WTC11 (cell line): ENCODE measurements around the gene CACNA1H. TPM values are rescaled to one million over a fixed set of nuclear protein-coding genes. Genes with fewer than 3 reads are reported as not detected.

Source experiments
- ATAC-seq: fragments of 200-7000 bp; cut with Tn5 transposase; 2 replicates; pipeline ENCODE4 v1.10.0; 2021; ENCODE audit warnings: mild to moderate bottlenecking, moderate library complexity
- CTCF ChIA-PET: fragments of 300-600 bp; sonication (Branson Sonifier 250); formaldehyde crosslinking; loops from one replicate; lab custom pipeline; 2021; ENCODE audit warnings: antibody characterized with exemption; lab: Charles Lee
- POLR2A ChIA-PET: fragments of 350-600 bp; sonication (Branson Sonifier 250); formaldehyde crosslinking; loops from one replicate; lab custom pipeline; 2021; ENCODE audit warnings: antibody characterized with exemption; lab: Charles Lee
- DNase-seq: peaks from one replicate; pipeline ENCODE4 v3.0.0; 2021; ENCODE audit warnings: low spot score
- H3K27ac Mint-ChIP-seq: 2 replicates; pipeline ENCODE4 v1.8.0; 2021; ENCODE audit warnings: mixed read lengths
- H3K27me3 Mint-ChIP-seq: 2 replicates; pipeline ENCODE4 v1.8.0; 2021; ENCODE audit warnings: low read depth, mild to moderate bottlenecking, moderate library complexity, mixed read lengths
- H3K36me3 Mint-ChIP-seq: 2 replicates; pipeline ENCODE4 v1.8.0; 2021; ENCODE audit warnings: mixed read lengths
- H3K4me1 Mint-ChIP-seq: 2 replicates; pipeline ENCODE4 v1.8.0; 2022; ENCODE audit warnings: mixed read lengths
- H3K4me3 Mint-ChIP-seq: 2 replicates; pipeline ENCODE4 v1.8.0; 2021; ENCODE audit warnings: mild to moderate bottlenecking, moderate library complexity, mixed read lengths
- H3K9me3 Mint-ChIP-seq: 2 replicates; pipeline ENCODE4 v1.8.0; 2021; ENCODE audit warnings: mixed read lengths
- ATF1 ChIP-seq: sonication (generic); formaldehyde crosslinking; IDR thresholded peaks from 2 replicates; pipeline ENCODE4 v1.8.1; 2023; ENCODE audit warnings: mild to moderate bottlenecking, moderate library complexity, missing genetic modification reagents
- FOXK1 ChIP-seq: sonication (generic); formaldehyde crosslinking; IDR thresholded peaks from 2 replicates; pipeline ENCODE4 v1.8.0; 2022; ENCODE audit warnings: mild to moderate bottlenecking, moderate library complexity, missing genetic modification reagents
- HMGA2 ChIP-seq: fragments of 250-450 bp; sonication (Bioruptor Pico); IDR thresholded peaks from 2 replicates; pipeline ENCODE4 v1.4.0; 2021; ENCODE audit warnings: mild to moderate bottlenecking, moderate library complexity
- IRF2 ChIP-seq: sonication (generic); formaldehyde crosslinking; IDR thresholded peaks from 2 replicates; pipeline ENCODE4 v1.8.0; 2022; ENCODE audit warnings: low read depth, missing genetic modification reagents, borderline replicate concordance
- JAZF1 ChIP-seq: fragments of 250-450 bp; sonication (Bioruptor Pico); IDR thresholded peaks from 2 replicates; pipeline ENCODE4 v1.9.0; 2021; ENCODE audit warnings: moderate library complexity, mild to moderate bottlenecking, inconsistent platforms
- KAT7 ChIP-seq: sonication (generic); formaldehyde crosslinking; IDR thresholded peaks from 2 replicates; pipeline ENCODE4 v1.8.1; 2023; ENCODE audit warnings: missing genetic modification reagents, mild to moderate bottlenecking, borderline replicate concordance
- MXD4 ChIP-seq: fragments of 250-450 bp; sonication (Bioruptor Pico); IDR thresholded peaks from 2 replicates; pipeline ENCODE4 v1.8.0; 2021; ENCODE audit warnings: mild to moderate bottlenecking, moderate library complexity, borderline replicate concordance
- NR3C1 ChIP-seq: sonication (generic); formaldehyde crosslinking; conservative IDR thresholded peaks from 2 replicates; pipeline ENCODE4 v1.8.1; 2023; ENCODE audit warnings: low read depth, mild to moderate bottlenecking, missing genetic modification reagents
- OVOL2 ChIP-seq: fragments of 250-450 bp; sonication (Bioruptor Pico); IDR thresholded peaks from 2 replicates; pipeline ENCODE4 v1.9.0; 2021; ENCODE audit warnings: mild to moderate bottlenecking, borderline replicate concordance
- SMAD4 ChIP-seq: sonication (generic); formaldehyde crosslinking; IDR thresholded peaks from 2 replicates; pipeline ENCODE4 v1.8.0; 2022; ENCODE audit warnings: mild to moderate bottlenecking, missing genetic modification reagents
- SOX15 ChIP-seq: fragments of 250-450 bp; sonication (Bioruptor Pico); IDR thresholded peaks from 2 replicates; pipeline ENCODE4 v1.9.0; 2021; ENCODE audit warnings: mild to moderate bottlenecking
- ZNF138 ChIP-seq: sonication (generic); formaldehyde crosslinking; conservative IDR thresholded peaks from 2 replicates; pipeline ENCODE4 v1.8.1; 2022; ENCODE audit warnings: mild to moderate bottlenecking, moderate library complexity, missing genetic modification reagents
- ZNF396 ChIP-seq: fragments of 250-450 bp; sonication (Bioruptor Pico); IDR thresholded peaks from 2 replicates; pipeline ENCODE4 v1.8.0; 2021; ENCODE audit warnings: mild to moderate bottlenecking, moderate library complexity, borderline replicate concordance
- total RNA-seq: library from RNA; stranded (reverse); gene quantifications from 3 replicates; pipeline ENCODE4 v1.2.3, GENCODE V29; 2021
- TF ChIP-seq, protein P1 (sequence below): sonication (generic); formaldehyde crosslinking; IDR thresholded peaks from 2 replicates; pipeline ENCODE4 v1.8.1; 2022; ENCODE audit warnings: mild to moderate bottlenecking, missing genetic modification reagents, moderate library complexity, borderline replicate concordance
- TF ChIP-seq, protein P2 (sequence below): sonication (generic); formaldehyde crosslinking; IDR thresholded peaks from 2 replicates; pipeline ENCODE4 v1.8.1; 2023; ENCODE audit warnings: mild to moderate bottlenecking, missing genetic modification reagents, borderline replicate concordance
- TF ChIP-seq, protein P3 (sequence below): fragments of 250-450 bp; sonication (Bioruptor Pico); IDR thresholded peaks from 2 replicates; pipeline ENCODE4 v1.8.0; 2021; ENCODE audit warnings: mild to moderate bottlenecking
- TF ChIP-seq, protein P4 (sequence below): sonication (generic); formaldehyde crosslinking; IDR thresholded peaks from 2 replicates; pipeline ENCODE4 v1.8.0; 2023; ENCODE audit warnings: missing genetic modification reagents, mild to moderate bottlenecking, borderline replicate concordance
- TF ChIP-seq, protein P5 (sequence below): sonication (generic); formaldehyde crosslinking; IDR thresholded peaks from 2 replicates; pipeline ENCODE4 v1.8.0; 2022; ENCODE audit warnings: mild to moderate bottlenecking, missing genetic modification reagents
- TF ChIP-seq, protein P6 (sequence below): sonication (generic); formaldehyde crosslinking; IDR thresholded peaks from 2 replicates; pipeline ENCODE4 v1.8.1; 2023; ENCODE audit warnings: mild to moderate bottlenecking, missing genetic modification reagents
- TF ChIP-seq, protein P7 (sequence below): sonication (generic); formaldehyde crosslinking; IDR thresholded peaks from 2 replicates; pipeline ENCODE4 v1.8.0; 2022; ENCODE audit warnings: missing genetic modification reagents

Gene CACNA1H
- total RNA-seq, 1 experiment from 2014 or later = 38.0 TPM

DNA sequence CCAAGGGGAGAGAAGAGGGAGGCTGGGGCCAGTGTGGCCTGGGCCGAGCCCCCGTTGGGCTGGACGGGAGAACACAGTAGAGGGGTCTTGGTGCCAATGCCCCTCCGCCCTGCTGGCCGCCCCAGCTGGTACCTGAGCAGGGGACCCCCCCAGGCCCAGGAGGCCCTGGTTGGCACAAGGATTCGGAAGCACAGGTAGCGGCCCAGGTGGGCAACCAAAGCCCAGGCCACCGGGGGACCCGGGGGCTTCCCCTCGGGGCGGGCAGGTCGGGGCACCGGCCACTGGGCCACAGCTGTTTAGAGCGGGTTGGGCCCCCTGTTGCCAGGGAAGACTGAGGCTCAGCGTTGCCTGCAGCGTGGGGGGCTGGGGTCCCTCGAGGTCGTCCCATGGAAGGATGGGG is 28.6 kb upstream of the CACNA1H start (continued):
- no peak for TF ChIP-seq ATF1 (CRISPR knock-in tag)
- TF ChIP-seq SOX15 = no peak
- TF ChIP-seq, protein P1, sequence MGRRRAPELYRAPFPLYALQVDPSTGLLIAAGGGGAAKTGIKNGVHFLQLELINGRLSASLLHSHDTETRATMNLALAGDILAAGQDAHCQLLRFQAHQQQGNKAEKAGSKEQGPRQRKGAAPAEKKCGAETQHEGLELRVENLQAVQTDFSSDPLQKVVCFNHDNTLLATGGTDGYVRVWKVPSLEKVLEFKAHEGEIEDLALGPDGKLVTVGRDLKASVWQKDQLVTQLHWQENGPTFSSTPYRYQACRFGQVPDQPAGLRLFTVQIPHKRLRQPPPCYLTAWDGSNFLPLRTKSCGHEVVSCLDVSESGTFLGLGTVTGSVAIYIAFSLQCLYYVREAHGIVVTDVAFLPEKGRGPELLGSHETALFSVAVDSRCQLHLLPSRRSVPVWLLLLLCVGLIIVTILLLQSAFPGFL (CRISPR knock-in tag) = no peak
- no peak for TF ChIP-seq FOXK1
- no peak for TF ChIP-seq OVOL2 (CRISPR knock-in tag)
- no peak for TF ChIP-seq ZNF138 (CRISPR knock-in tag)
- TF ChIP-seq, protein P2, sequence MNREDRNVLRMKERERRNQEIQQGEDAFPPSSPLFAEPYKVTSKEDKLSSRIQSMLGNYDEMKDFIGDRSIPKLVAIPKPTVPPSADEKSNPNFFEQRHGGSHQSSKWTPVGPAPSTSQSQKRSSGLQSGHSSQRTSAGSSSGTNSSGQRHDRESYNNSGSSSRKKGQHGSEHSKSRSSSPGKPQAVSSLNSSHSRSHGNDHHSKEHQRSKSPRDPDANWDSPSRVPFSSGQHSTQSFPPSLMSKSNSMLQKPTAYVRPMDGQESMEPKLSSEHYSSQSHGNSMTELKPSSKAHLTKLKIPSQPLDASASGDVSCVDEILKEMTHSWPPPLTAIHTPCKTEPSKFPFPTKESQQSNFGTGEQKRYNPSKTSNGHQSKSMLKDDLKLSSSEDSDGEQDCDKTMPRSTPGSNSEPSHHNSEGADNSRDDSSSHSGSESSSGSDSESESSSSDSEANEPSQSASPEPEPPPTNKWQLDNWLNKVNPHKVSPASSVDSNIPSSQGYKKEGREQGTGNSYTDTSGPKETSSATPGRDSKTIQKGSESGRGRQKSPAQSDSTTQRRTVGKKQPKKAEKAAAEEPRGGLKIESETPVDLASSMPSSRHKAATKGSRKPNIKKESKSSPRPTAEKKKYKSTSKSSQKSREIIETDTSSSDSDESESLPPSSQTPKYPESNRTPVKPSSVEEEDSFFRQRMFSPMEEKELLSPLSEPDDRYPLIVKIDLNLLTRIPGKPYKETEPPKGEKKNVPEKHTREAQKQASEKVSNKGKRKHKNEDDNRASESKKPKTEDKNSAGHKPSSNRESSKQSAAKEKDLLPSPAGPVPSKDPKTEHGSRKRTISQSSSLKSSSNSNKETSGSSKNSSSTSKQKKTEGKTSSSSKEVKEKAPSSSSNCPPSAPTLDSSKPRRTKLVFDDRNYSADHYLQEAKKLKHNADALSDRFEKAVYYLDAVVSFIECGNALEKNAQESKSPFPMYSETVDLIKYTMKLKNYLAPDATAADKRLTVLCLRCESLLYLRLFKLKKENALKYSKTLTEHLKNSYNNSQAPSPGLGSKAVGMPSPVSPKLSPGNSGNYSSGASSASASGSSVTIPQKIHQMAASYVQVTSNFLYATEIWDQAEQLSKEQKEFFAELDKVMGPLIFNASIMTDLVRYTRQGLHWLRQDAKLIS (CRISPR knock-in tag) = no peak
- TF ChIP-seq KAT7 (CRISPR knock-in tag) = no peak
- TF ChIP-seq, protein P3, sequence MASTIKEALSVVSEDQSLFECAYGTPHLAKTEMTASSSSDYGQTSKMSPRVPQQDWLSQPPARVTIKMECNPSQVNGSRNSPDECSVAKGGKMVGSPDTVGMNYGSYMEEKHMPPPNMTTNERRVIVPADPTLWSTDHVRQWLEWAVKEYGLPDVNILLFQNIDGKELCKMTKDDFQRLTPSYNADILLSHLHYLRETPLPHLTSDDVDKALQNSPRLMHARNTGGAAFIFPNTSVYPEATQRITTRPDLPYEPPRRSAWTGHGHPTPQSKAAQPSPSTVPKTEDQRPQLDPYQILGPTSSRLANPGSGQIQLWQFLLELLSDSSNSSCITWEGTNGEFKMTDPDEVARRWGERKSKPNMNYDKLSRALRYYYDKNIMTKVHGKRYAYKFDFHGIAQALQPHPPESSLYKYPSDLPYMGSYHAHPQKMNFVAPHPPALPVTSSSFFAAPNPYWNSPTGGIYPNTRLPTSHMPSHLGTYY (CRISPR knock-in tag) = no peak
- no peak for TF ChIP-seq NR3C1 (CRISPR knock-in tag)
- TF ChIP-seq, protein P4, sequence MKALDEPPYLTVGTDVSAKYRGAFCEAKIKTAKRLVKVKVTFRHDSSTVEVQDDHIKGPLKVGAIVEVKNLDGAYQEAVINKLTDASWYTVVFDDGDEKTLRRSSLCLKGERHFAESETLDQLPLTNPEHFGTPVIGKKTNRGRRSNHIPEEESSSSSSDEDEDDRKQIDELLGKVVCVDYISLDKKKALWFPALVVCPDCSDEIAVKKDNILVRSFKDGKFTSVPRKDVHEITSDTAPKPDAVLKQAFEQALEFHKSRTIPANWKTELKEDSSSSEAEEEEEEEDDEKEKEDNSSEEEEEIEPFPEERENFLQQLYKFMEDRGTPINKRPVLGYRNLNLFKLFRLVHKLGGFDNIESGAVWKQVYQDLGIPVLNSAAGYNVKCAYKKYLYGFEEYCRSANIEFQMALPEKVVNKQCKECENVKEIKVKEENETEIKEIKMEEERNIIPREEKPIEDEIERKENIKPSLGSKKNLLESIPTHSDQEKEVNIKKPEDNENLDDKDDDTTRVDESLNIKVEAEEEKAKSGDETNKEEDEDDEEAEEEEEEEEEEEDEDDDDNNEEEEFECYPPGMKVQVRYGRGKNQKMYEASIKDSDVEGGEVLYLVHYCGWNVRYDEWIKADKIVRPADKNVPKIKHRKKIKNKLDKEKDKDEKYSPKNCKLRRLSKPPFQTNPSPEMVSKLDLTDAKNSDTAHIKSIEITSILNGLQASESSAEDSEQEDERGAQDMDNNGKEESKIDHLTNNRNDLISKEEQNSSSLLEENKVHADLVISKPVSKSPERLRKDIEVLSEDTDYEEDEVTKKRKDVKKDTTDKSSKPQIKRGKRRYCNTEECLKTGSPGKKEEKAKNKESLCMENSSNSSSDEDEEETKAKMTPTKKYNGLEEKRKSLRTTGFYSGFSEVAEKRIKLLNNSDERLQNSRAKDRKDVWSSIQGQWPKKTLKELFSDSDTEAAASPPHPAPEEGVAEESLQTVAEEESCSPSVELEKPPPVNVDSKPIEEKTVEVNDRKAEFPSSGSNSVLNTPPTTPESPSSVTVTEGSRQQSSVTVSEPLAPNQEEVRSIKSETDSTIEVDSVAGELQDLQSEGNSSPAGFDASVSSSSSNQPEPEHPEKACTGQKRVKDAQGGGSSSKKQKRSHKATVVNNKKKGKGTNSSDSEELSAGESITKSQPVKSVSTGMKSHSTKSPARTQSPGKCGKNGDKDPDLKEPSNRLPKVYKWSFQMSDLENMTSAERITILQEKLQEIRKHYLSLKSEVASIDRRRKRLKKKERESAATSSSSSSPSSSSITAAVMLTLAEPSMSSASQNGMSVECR (CRISPR knock-in tag) = no peak
- TF ChIP-seq, protein P5, sequence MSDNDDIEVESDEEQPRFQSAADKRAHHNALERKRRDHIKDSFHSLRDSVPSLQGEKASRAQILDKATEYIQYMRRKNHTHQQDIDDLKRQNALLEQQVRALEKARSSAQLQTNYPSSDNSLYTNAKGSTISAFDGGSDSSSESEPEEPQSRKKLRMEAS (CRISPR knock-in tag) = no peak

DNA sequence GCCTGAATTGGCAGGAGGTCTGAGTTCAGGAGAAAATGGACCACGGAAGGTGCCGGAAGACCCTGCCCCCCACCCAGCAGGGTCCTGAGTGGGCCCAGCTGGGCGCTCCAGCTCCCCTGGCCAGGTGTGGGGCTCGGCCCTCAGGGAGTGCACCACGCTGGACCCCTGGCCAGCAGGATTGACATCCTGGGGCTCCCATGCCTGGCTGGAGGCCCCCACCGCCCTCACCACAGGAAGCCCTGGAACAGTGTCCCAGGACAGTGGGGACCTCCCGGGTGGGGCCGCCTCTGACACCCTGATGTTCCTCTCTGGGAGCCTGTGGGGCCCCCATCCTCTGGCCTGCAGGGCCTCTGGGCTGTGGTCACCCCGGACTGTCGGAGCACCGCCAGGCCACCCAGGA is 28.1 kb upstream of the CACNA1H start:
- no peak overlapping the region for H3K27ac Mint-ChIP-seq
- no peaks in the 10 kb centered on the region for H3K9me3 Mint-ChIP-seq
- ChIA-PET CTCF (interaction anchor here (1.0 to 2.5 kb wide), 4 partner anchors 15 to 67 kb away, joined by 4 to 8 read pairs (median 5); no protein-coding TSS in a partner anchor), POLR2A (no interaction called here)
- H3K4me1 Mint-ChIP-seq = no peaks in the 10 kb centered on the region
- no peak for DNase-seq
- H3K4me3 Mint-ChIP-seq = no peak overlapping the region
- H3K36me3 Mint-ChIP-seq = no peaks in the 10 kb centered on the region
- no peaks in the 10 kb centered on the region for H3K27me3 Mint-ChIP-seq
- no peak for ATAC-seq
- no peak for TF ChIP-seq IRF2 (CRISPR knock-in tag)
- TF ChIP-seq MXD4 (CRISPR knock-in tag) = no peak
- TF ChIP-seq JAZF1 (CRISPR knock-in tag) = no peak
- TF ChIP-seq, protein P6, sequence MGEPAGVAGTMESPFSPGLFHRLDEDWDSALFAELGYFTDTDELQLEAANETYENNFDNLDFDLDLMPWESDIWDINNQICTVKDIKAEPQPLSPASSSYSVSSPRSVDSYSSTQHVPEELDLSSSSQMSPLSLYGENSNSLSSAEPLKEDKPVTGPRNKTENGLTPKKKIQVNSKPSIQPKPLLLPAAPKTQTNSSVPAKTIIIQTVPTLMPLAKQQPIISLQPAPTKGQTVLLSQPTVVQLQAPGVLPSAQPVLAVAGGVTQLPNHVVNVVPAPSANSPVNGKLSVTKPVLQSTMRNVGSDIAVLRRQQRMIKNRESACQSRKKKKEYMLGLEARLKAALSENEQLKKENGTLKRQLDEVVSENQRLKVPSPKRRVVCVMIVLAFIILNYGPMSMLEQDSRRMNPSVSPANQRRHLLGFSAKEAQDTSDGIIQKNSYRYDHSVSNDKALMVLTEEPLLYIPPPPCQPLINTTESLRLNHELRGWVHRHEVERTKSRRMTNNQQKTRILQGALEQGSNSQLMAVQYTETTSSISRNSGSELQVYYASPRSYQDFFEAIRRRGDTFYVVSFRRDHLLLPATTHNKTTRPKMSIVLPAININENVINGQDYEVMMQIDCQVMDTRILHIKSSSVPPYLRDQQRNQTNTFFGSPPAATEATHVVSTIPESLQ (CRISPR knock-in tag) = no peak
- TF ChIP-seq SMAD4 (CRISPR knock-in tag) = no peak
- TF ChIP-seq ZNF396 (CRISPR knock-in tag) = no peak
- TF ChIP-seq, protein P7, sequence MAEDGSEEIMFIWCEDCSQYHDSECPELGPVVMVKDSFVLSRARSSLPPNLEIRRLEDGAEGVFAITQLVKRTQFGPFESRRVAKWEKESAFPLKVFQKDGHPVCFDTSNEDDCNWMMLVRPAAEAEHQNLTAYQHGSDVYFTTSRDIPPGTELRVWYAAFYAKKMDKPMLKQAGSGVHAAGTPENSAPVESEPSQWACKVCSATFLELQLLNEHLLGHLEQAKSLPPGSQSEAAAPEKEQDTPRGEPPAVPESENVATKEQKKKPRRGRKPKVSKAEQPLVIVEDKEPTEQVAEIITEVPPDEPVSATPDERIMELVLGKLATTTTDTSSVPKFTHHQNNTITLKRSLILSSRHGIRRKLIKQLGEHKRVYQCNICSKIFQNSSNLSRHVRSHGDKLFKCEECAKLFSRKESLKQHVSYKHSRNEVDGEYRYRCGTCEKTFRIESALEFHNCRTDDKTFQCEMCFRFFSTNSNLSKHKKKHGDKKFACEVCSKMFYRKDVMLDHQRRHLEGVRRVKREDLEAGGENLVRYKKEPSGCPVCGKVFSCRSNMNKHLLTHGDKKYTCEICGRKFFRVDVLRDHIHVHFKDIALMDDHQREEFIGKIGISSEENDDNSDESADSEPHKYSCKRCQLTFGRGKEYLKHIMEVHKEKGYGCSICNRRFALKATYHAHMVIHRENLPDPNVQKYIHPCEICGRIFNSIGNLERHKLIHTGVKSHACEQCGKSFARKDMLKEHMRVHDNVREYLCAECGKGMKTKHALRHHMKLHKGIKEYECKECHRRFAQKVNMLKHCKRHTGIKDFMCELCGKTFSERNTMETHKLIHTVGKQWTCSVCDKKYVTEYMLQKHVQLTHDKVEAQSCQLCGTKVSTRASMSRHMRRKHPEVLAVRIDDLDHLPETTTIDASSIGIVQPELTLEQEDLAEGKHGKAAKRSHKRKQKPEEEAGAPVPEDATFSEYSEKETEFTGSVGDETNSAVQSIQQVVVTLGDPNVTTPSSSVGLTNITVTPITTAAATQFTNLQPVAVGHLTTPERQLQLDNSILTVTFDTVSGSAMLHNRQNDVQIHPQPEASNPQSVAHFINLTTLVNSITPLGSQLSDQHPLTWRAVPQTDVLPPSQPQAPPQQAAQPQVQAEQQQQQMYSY (CRISPR knock-in tag) = no peak
- TF ChIP-seq HMGA2 = no peak
- TF ChIP-seq SOX15 = no peak
